Upper lobe of left lung (tissue), 4 donors: Measurements from ENCODE around the gene CCDC89.

Experiments
- POLR2AphosphoS5 ChIP-seq, 2 donors: sonication (generic); formaldehyde crosslinking; IDR thresholded peaks; one replicate each; pipeline ENCODE4 v1.5.1; 2017; ENCODE audit warnings: antibody characterized with exemption in 2 of 2
- TF ChIP-seq, protein P1 (sequence below), 6 experiments: fragments of 450-650 bp in 4 of 6; fragments of 200-600 bp in 2 of 6; sonication (generic) in 2 of 6; IDR thresholded peaks; one replicate each; pipeline ENCODE4 v1.5.1; 2016 to 2019; ENCODE audit warnings: antibody characterized with exemption in 6 of 6

DNA sequence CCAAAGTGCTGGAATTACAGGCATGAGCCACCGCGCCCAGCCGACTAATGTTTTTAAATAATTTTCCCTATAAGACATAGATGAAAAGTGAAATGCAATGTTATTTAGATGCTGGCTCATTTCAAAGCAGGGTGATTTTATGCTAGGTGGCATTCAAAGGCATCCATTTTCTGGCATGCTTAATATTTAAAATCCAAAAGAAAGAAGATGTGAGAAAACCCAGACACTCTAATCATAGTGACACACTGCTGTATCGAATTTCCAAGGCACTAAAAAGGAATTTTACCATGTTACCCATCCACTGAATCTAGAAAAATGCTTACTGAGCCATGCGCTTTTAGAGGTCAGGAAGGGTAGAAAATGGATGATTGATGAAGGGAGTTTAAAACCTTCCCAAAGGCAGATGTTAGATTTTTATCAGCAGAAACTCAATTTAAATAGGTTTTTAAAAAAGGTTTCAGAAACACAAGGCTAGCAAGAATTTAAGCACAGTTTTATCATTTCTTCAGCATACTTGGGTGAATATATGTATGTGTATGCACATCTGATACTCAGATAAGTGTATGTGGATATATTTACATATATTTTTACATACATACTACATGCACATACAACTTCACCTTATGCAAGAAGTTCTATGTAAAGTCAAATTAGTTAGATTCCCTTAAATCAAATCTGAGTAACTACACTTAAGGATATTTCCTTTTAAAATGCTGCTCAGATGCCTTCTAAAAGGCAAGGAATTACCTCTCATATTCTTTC, 24.1 kb upstream of the CCDC89 start:
- TF ChIP-seq, protein P1, sequence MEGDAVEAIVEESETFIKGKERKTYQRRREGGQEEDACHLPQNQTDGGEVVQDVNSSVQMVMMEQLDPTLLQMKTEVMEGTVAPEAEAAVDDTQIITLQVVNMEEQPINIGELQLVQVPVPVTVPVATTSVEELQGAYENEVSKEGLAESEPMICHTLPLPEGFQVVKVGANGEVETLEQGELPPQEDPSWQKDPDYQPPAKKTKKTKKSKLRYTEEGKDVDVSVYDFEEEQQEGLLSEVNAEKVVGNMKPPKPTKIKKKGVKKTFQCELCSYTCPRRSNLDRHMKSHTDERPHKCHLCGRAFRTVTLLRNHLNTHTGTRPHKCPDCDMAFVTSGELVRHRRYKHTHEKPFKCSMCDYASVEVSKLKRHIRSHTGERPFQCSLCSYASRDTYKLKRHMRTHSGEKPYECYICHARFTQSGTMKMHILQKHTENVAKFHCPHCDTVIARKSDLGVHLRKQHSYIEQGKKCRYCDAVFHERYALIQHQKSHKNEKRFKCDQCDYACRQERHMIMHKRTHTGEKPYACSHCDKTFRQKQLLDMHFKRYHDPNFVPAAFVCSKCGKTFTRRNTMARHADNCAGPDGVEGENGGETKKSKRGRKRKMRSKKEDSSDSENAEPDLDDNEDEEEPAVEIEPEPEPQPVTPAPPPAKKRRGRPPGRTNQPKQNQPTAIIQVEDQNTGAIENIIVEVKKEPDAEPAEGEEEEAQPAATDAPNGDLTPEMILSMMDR (IDR thresholded peaks at IDR 0.05), result no peak
- no peak for TF ChIP-seq POLR2AphosphoS5 (IDR thresholded peaks at IDR 0.05)
